GM12878 (cell line): ENCODE results near the gene JUN. TPM values are rescaled to one million over a fixed set of nuclear protein-coding genes. Genes with fewer than 3 reads are reported as not detected.

Experiments used
- ATAC-seq: fragments of 200-7000 bp; cut with Tn5 transposase; 3 replicates; pipeline ENCODE4 v1.9.1; 2020; ENCODE audit warnings: mild to moderate bottlenecking, moderate library complexity
- BruUV-seq: library from RNA; stranded (reverse); fragments of 400-500 nt; replicated peaks from 2 replicates; lab custom pipeline; 2021; lab: Mats Ljungman, UMichigan
- CTCF ChIA-PET: fragments of 300-600 bp; sonication (Branson Sonifier 250); formaldehyde crosslinking; extraction: SDS; loops from one replicate; lab custom pipeline; 2021; ENCODE audit warnings: inconsistent platforms; lab: Yijun Ruan, JAX
- POLR2A ChIA-PET: fragments of 350-600 bp; formaldehyde crosslinking; extraction: SDS; loops from one replicate; lab custom pipeline; 2021; ENCODE audit warnings: inconsistent platforms; lab: Charles Lee
- RAD21 ChIA-PET: fragments of 300-600 bp; sonication (Branson Sonifier 250); formaldehyde crosslinking; loops from one replicate; lab custom pipeline; 2023; ENCODE audit warnings: antibody characterized with exemption; ENCODE audit not compliant: unreplicated experiment; lab: Charles Lee
- SMC1A ChIA-PET: fragments of 300-600 bp; sonication (Branson Sonifier 250); formaldehyde crosslinking; loops from one replicate; lab custom pipeline; 2023; ENCODE audit not compliant: unreplicated experiment, uncharacterized antibody; lab: Charles Lee
- DNase-seq: peaks from one replicate; pipeline ENCODE4 v3.0.0-alpha.2; 2011; ENCODE audit warnings: low read depth, low spot score
- FAIRE-seq: peaks from 3 replicates; lab custom pipeline; 2011; peaks lifted over from hg19 to GRCh38; lab: Jason Lieb, UNC
- H2AFZ ChIP-seq: 2 replicates; pipeline ENCODE4 v1.6.0; 2011; ENCODE audit warnings: low read depth, low read length, control low read depth; ENCODE audit not compliant: control insufficient read depth
- H3K27ac ChIP-seq: 2 replicates; pipeline ENCODE4 v1.5.1; 2011; ENCODE audit warnings: control low read depth; ENCODE audit not compliant: control insufficient read depth, insufficient read depth
- H3K27me3 ChIP-seq, 2 experiments: replicated peaks in 1 of 2; 2 replicates each; pipeline versions ENCODE4 v1.6.0 to v1.6.1; 2011; ENCODE audit warnings: low read length in 1 of 2; ENCODE audit not compliant: control insufficient read depth in 2 of 2, insufficient read depth in 2 of 2
- H3K36me3 ChIP-seq, 2 experiments: 2 replicates each; pipeline ENCODE4 v1.5.1; 2011; ENCODE audit warnings: low read length in 1 of 2; ENCODE audit not compliant: control insufficient read depth in 2 of 2, insufficient read depth in 2 of 2
- H3K4me1 ChIP-seq: 2 replicates; pipeline ENCODE4 v1.6.1; 2011; ENCODE audit warnings: mild to moderate bottlenecking, low read length, moderate library complexity, mixed read lengths; ENCODE audit not compliant: control insufficient read depth, insufficient read depth
- H3K4me2 ChIP-seq: 2 replicates; pipeline ENCODE4 v1.6.0; 2011; ENCODE audit warnings: control low read depth; ENCODE audit not compliant: control insufficient read depth, insufficient read depth
- H3K4me3 ChIP-seq: fragments of 200-600 bp; sonication (generic); 2 replicates; pipeline ENCODE4 v1.5.1; 2016
- H3K79me2 ChIP-seq: 2 replicates; pipeline ENCODE4 v1.6.0; 2011; ENCODE audit warnings: low read length; ENCODE audit not compliant: control insufficient read depth, insufficient read depth
- H3K9ac ChIP-seq: 2 replicates; pipeline ENCODE4 v1.8.0; 2011; ENCODE audit warnings: low read length, control low read depth, mixed read lengths; ENCODE audit not compliant: control insufficient read depth, insufficient read depth
- H3K9me3 ChIP-seq: replicated peaks from 3 replicates; pipeline ENCODE4 v1.5.1; 2011; ENCODE audit warnings: mild to moderate bottlenecking, low read length; ENCODE audit not compliant: control insufficient read depth, insufficient read depth
- H4K20me1 ChIP-seq: 2 replicates; pipeline ENCODE4 v1.6.0; 2011; ENCODE audit not compliant: control insufficient read depth, insufficient read depth
- ASH2L ChIP-seq: fragments of 300-600, 200-600 bp; sonication (generic); IDR thresholded peaks from 2 replicates; pipeline ENCODE4 v1.6.1; 2017; ENCODE audit warnings: low read depth, mild to moderate bottlenecking, borderline replicate concordance
- BCLAF1 ChIP-seq: fragments of 450-650 bp; IDR thresholded peaks from 2 replicates; pipeline ENCODE4 v1.6.1; 2017; ENCODE audit warnings: antibody characterized with exemption, mild to moderate bottlenecking, moderate library complexity
- BHLHE40 ChIP-seq, 2 experiments: fragments of 450-650 bp in 1 of 2; IDR thresholded peaks; 2 replicates each; pipeline ENCODE4 v1.6.1; 2011 to 2017; ENCODE audit warnings: low read depth in 2 of 2, borderline replicate concordance in 1 of 2, improper control_type of control experiment in 1 of 2, low read length in 1 of 2, mild to moderate bottlenecking in 1 of 2
- CBFB ChIP-seq: IDR thresholded peaks from 2 replicates; pipeline ENCODE4 v1.6.1; 2016; ENCODE audit warnings: antibody characterized with exemption, low read depth
- CHD4 ChIP-seq: fragments of 200-600 bp; sonication (generic); IDR thresholded peaks from 2 replicates; pipeline ENCODE4 v1.6.1; 2016; ENCODE audit warnings: mild to moderate bottlenecking
- DPF2 ChIP-seq: fragments of 450-650 bp; IDR thresholded peaks from 2 replicates; pipeline ENCODE4 v1.6.1; 2017; ENCODE audit warnings: mild to moderate bottlenecking
- ELK1 ChIP-seq: IDR thresholded peaks from 2 replicates; pipeline ENCODE4 v1.6.1; 2012; ENCODE audit warnings: low read depth, low read length, improper control_type of control experiment
- ETV6 ChIP-seq, 2 experiments: fragments of 450-650 bp in 1 of 2; IDR thresholded peaks in 1 of 2; conservative IDR thresholded peaks in 1 of 2; 2 replicates each; pipeline ENCODE4 v1.6.1; 2014; ENCODE audit warnings: antibody characterized with exemption in 1 of 2, borderline replicate concordance in 1 of 2, low read depth in 1 of 2, mild to moderate bottlenecking in 1 of 2, moderate library complexity in 1 of 2
- FOXK2 ChIP-seq: fragments of 450-650 bp; IDR thresholded peaks from 2 replicates; pipeline ENCODE4 v1.6.1; 2017; ENCODE audit warnings: mild to moderate bottlenecking, moderate library complexity
- GABPA ChIP-seq: IDR thresholded peaks from 2 replicates; pipeline ENCODE4 v1.6.1; 2014; ENCODE audit warnings: antibody characterized with exemption, low read depth, mild to moderate bottlenecking, inconsistent platforms
- MEF2A ChIP-seq: IDR thresholded peaks from 2 replicates; pipeline ENCODE4 v1.6.1; 2011; ENCODE audit warnings: low read depth, mild to moderate bottlenecking, low read length, moderate library complexity; ENCODE audit not compliant: insufficient read depth
- MTA3 ChIP-seq: IDR thresholded peaks from 2 replicates; pipeline ENCODE4 v1.6.1; 2012; ENCODE audit warnings: low read length, inconsistent platforms, borderline replicate concordance
- MYB ChIP-seq: fragments of 150-350 bp; IDR thresholded peaks from 2 replicates; pipeline ENCODE4 v1.6.1; 2014; ENCODE audit warnings: mild to moderate bottlenecking, low read depth, low read length, borderline replicate concordance
- RBBP5 ChIP-seq: fragments of 200-600 bp; sonication (generic); conservative IDR thresholded peaks from 2 replicates; pipeline ENCODE4 v1.6.1; 2016
- RUNX3 ChIP-seq: IDR thresholded peaks from 2 replicates; pipeline ENCODE4 v1.6.1; 2012; ENCODE audit warnings: low read length, inconsistent platforms
- SUPT20H ChIP-seq: IDR thresholded peaks from 2 replicates; pipeline ENCODE4 v1.6.1; 2011; ENCODE audit warnings: low read depth, mild to moderate bottlenecking, low read length, moderate library complexity, borderline replicate concordance; ENCODE audit not compliant: control insufficient read depth
- SUZ12 ChIP-seq: fragments of 200-600 bp; sonication (generic); IDR thresholded peaks from one replicate; pipeline ENCODE4 v1.6.1; 2018; ENCODE audit warnings: antibody characterized with exemption, mild to moderate bottlenecking; ENCODE audit not compliant: unreplicated experiment
- ZNF217 ChIP-seq: fragments of 450-650 bp; IDR thresholded peaks from 2 replicates; pipeline ENCODE4 v1.6.1; 2017; ENCODE audit warnings: antibody characterized with exemption, mild to moderate bottlenecking
- ZNF24 ChIP-seq: fragments of 450-650 bp; IDR thresholded peaks from 2 replicates; pipeline ENCODE4 v1.6.1; 2017; ENCODE audit warnings: antibody characterized with exemption, mild to moderate bottlenecking
- WGBS: methylation state at CpG from one replicate; pipeline ENCODE4 v1.1.6; 2016; ENCODE audit warnings: low lambda C conversion rate; ENCODE audit not compliant: insufficient replicate concordance, insufficient coverage; ENCODE audit errors: missing lambda C conversion rate; 5-methylcytosine and 5-hydroxymethylcytosine counted together
- in situ Hi-C: fragments of 300-500 bp; cut with MboI; formaldehyde crosslinking; loops from 9 replicates; pipeline ENCODE4 v1.14.3; 2018; ENCODE audit warnings: mixed read lengths
- intact Hi-C: fragments of 100-400 bp; cut with micrococcal nuclease; formaldehyde crosslinking; loops from one replicate; pipeline ENCODE4 v1.14.2; 2022; ENCODE audit not compliant: unreplicated experiment
- polyA plus RNA-seq, 11 experiments: library from polyadenylated mRNA; depleted of rRNA in 4 of 11; unstranded in 6 of 11; stranded (reverse) in 5 of 11; fragments of >200 nt; fragmentation: Nextera tagmentation in 4 of 11; fragmentation: Illumina TruSeq in 1 of 11; extraction: Ambion mirVana in 4 of 11; extraction: Trizol in 1 of 11; gene quantifications; 1 replicate in 1 of 11; 2 replicates in 10 of 11; pipeline versions ENCODE4 v1.2.1 to v1.2.3, GENCODE V29; 2011 to 2016; ENCODE audit warnings: inconsistent platforms in 2 of 11, missing spikeins in 2 of 11, low read depth in 1 of 11
- total RNA-seq, 4 experiments: library from RNA; depleted of rRNA in 3 of 4; stranded (reverse); fragments of >200 nt in 3 of 4; fragmentation: Illumina TruSeq in 1 of 4; extraction: Trizol in 1 of 4; gene quantifications; 2 replicates each; pipeline versions ENCODE4 v1.2.1 to v1.2.3, GENCODE V29; 2013 to 2021

The JUN gene
- total and polyA plus RNA-seq, 10 of the 15 experiments (the other 5 are each of a cell fraction or from before 2014, with no cell fraction given): 0.18 to 8.4 (median 2.8) TPM

- H3K27me3 ChIP-seq: no peaks in the 10 kb centered on the region
- WGBS: under 1% methylated on average over 86 of the region's 86 CpGs
- no peak for TF ChIP-seq ASH2L
- no peak for TF ChIP-seq BCLAF1
- no peak for TF ChIP-seq GABPA
- no peak for TF ChIP-seq CHD4
- TF ChIP-seq MEF2A: no peak
- no peak for TF ChIP-seq CBFB
- no peak for TF ChIP-seq ZNF24
- TF ChIP-seq FOXK2: no peak
- TF ChIP-seq ZNF217: no peak
- no peak for TF ChIP-seq SUPT20H
- TF ChIP-seq BHLHE40 (IDR thresholded peaks at IDR 0.05; ENCODE audit: borderline replicate concordance in 1 of 2, low read depth in 2 of 2, low read length in 1 of 2): peak in 1 of 2 experiments; percentile 27; a peak in 1 of 4 replicates
- TF ChIP-seq MYB: no peak
- TF ChIP-seq MTA3: peak; percentile 51; the same call in 1 of the 2 replicates
- no peak for TF ChIP-seq SUZ12
- TF ChIP-seq DPF2: peak; percentile 48; the same call in 1 of the 2 replicates
- no peak for TF ChIP-seq RBBP5
- no peak for TF ChIP-seq ETV6 (conservative IDR thresholded peaks at IDR 0.05 in 1 of 2, IDR thresholded peaks at IDR 0.05 in 1 of 2; ENCODE audit: borderline replicate concordance in 1 of 2, low read depth in 1 of 2)
- TF ChIP-seq RUNX3: no peak
- no peak for TF ChIP-seq ELK1
Observed at GRCh38 chr1:58783090-58783992, 506 bp downstream of the JUN start.

More at GRCh38 chr1:58783090-58783992, 506 bp downstream of the JUN start:
- RAD21 ChIA-PET: interaction anchor here (0.7 to 4.9 kb wide), 19 partner anchors 10 to 1031 kb away, joined by 3 to 43 read pairs (median 5); partner anchors contain the start of genes FGGY and HOOK1
- peak overlapping the region; percentile 84 for H3K4me3 ChIP-seq
- H3K27ac ChIP-seq: peak overlapping the region; percentile 70
- SMC1A ChIA-PET: interaction anchor here (0.6 to 8.4 kb wide), 9 partner anchors 24 to 916 kb away, joined by 3 to 64 read pairs (median 4); no protein-coding TSS in a partner anchor
- no peak for DNase-seq
- no peak for FAIRE-seq
- peak overlapping the region; percentile 74 for H2AFZ ChIP-seq
- H3K9me3 ChIP-seq: peaks cover 3% of the 10 kb centered on the region; the same call in 1 of the 3 replicates
- intact Hi-C loops (loop anchor here (5.0 kb wide), 3 partner anchors 184 to 244 kb away; no protein-coding TSS in a partner anchor), in situ Hi-C loops (loop anchor here (10.0 kb wide), 1 partner anchor 511 kb away; the partner anchor contains the start of gene FGGY)
- H3K4me2 ChIP-seq: peak overlapping the region; percentile 99
- POLR2A ChIA-PET: interaction anchor here (1.1 to 1.3 kb wide), 4 partner anchors 9 to 485 kb away, joined by 3 to 5 read pairs (median 3); no protein-coding TSS in a partner anchor
- no peaks in the 10 kb centered on the region for H3K36me3 ChIP-seq
- peak; percentile 27 for ATAC-seq
- H3K9ac ChIP-seq: peak overlapping the region; percentile 91
- peaks cover 6% of the 10 kb centered on the region for H3K79me2 ChIP-seq
- H4K20me1 ChIP-seq: no peaks in the 10 kb centered on the region
- BruUV-seq: TSS peak; percentile 85
- CTCF ChIA-PET: interaction anchor here (0.6 to 3.0 kb wide), 6 partner anchors 22 to 975 kb away, joined by 3 to 22 read pairs (median 4); no protein-coding TSS in a partner anchor
- peaks cover 11% of the 10 kb centered on the region for H3K4me1 ChIP-seq
